ENCODE measurements around the gene ALOX12B. TPM values are rescaled to one million over a fixed set of nuclear protein-coding genes. Genes with fewer than 3 reads are reported as not detected.

ALOX12B gene
- total RNA-seq, 2 donors from 2014 or later: 0.95 to 1.2 TPM

DNA sequence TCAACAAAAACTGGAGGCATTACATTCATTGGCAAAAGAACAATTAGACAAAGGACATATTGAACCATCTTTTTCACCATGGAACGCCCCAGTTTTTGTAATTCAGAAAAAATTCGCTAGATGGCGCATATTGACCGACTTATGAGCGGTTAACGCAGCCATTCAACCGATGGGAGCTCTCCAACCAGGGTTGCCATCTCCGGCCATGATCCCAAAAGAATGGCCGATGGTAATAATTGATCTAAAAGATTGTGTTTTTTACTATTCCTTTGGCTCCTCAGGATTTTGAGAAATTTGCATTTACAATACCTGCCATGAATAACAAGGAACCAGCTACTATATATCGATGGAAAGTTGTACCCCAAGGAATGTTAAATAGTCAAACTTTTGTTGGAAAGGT, 27.2 kb downstream of the ALOX12B start:
- H3K9me3 Mint-ChIP-seq: no peaks in the 10 kb centered on the region
- Histone ChIP-seq H3K4me3 (ENCODE audit: low read length) (no peak overlapping the region), H3K9ac (ENCODE audit: extremely low read depth, low read length, poor library complexity, severe bottlenecking) (no peak overlapping the region), H3K4me1 (ENCODE audit: control insufficient read depth, insufficient read depth, low read length) (peaks cover 7% of the 10 kb centered on the region), H3K27me3 (ENCODE audit: control insufficient read depth, insufficient read depth, low read length, poor library complexity, severe bottlenecking) (peaks cover 30% of the 10 kb centered on the region), H3K27ac (ENCODE audit: low read depth, low read length) (no peak overlapping the region), H3K36me3 (ENCODE audit: control insufficient read depth, insufficient read depth, low read length) (no peaks in the 10 kb centered on the region), H3K9me3 (ENCODE audit: control insufficient read depth, low read length) (no peaks in the 10 kb centered on the region)
- peak; percentile 90 for DNase-seq
- TF ChIP-seq, protein P1, sequence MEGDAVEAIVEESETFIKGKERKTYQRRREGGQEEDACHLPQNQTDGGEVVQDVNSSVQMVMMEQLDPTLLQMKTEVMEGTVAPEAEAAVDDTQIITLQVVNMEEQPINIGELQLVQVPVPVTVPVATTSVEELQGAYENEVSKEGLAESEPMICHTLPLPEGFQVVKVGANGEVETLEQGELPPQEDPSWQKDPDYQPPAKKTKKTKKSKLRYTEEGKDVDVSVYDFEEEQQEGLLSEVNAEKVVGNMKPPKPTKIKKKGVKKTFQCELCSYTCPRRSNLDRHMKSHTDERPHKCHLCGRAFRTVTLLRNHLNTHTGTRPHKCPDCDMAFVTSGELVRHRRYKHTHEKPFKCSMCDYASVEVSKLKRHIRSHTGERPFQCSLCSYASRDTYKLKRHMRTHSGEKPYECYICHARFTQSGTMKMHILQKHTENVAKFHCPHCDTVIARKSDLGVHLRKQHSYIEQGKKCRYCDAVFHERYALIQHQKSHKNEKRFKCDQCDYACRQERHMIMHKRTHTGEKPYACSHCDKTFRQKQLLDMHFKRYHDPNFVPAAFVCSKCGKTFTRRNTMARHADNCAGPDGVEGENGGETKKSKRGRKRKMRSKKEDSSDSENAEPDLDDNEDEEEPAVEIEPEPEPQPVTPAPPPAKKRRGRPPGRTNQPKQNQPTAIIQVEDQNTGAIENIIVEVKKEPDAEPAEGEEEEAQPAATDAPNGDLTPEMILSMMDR (conservative IDR thresholded peaks at IDR 0.05): peak; percentile 86
- H3K36me3 Mint-ChIP-seq (ENCODE audit: low read depth): no peaks in the 10 kb centered on the region
- WGBS, 2 experiments (ENCODE audit: insufficient coverage in 1 of 2, insufficient read length in 1 of 2): 13 to 17% methylated on average over 10 of the region's 10 CpGs
- H3K4me3 Mint-ChIP-seq: no peak overlapping the region
- peaks cover 39% of the 10 kb centered on the region for H3K27me3 Mint-ChIP-seq (ENCODE audit: insufficient read depth)
- no peak overlapping the region for H3K27ac Mint-ChIP-seq
- H3K4me1 Mint-ChIP-seq: peaks cover 45% of the 10 kb centered on the region

DNA sequence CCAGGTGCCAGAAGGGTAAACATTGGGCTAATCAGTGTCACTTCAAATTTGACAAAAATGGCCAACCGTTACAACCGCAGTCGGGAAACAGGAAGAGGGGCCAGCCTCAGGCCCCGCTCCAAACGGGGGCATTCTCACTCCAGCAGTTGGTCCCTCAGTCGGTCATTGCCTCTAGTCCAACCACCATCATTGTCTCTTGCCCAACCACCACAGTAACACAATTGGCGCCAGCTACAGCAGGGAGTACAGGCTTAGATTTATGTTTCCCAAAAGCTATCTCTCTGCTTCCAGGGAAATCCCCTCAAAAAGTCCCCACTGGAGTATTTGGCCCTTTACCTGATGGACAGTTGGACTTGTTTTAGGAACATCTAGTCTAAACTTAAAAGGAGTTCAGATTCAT, 28.4 kb downstream of the ALOX12B start:
- Mint-ChIP-seq H3K4me1 (peaks cover 43% of the 10 kb centered on the region), H3K27ac (no peak overlapping the region), H3K36me3 (ENCODE audit: low read depth) (no peaks in the 10 kb centered on the region), H3K4me3 (no peak overlapping the region), H3K27me3 (ENCODE audit: insufficient read depth) (peaks cover 50% of the 10 kb centered on the region), H3K9me3 (no peaks in the 10 kb centered on the region)
- Histone ChIP-seq H3K4me3 (ENCODE audit: low read length) (no peak overlapping the region), H3K27ac (ENCODE audit: low read depth, low read length) (no peak overlapping the region), H3K9me3 (ENCODE audit: control insufficient read depth, low read length) (no peaks in the 10 kb centered on the region), H3K9ac (ENCODE audit: extremely low read depth, low read length, poor library complexity, severe bottlenecking) (no peak overlapping the region), H3K27me3 (ENCODE audit: control insufficient read depth, insufficient read depth, low read length, poor library complexity, severe bottlenecking) (peaks cover 30% of the 10 kb centered on the region), H3K4me1 (ENCODE audit: control insufficient read depth, insufficient read depth, low read length) (peaks cover 7% of the 10 kb centered on the region), H3K36me3 (ENCODE audit: control insufficient read depth, insufficient read depth, low read length) (no peaks in the 10 kb centered on the region)
- TF ChIP-seq, protein P1 (conservative IDR thresholded peaks at IDR 0.05): no peak
- 90% methylated on average over 6 to 7 of the region's 7 CpGs for WGBS, 2 experiments (ENCODE audit: insufficient coverage in 1 of 2, insufficient read length in 1 of 2)
- DNase-seq: no peak

GRCh38 chr17:8057691-8058114, 29.8 kb downstream of the ALOX12B start:
- H3K9ac ChIP-seq (ENCODE audit: extremely low read depth, low read length, poor library complexity, severe bottlenecking): no peak overlapping the region
- H3K4me3 ChIP-seq (ENCODE audit: low read length): no peak overlapping the region
- no peak overlapping the region for H3K27ac ChIP-seq (ENCODE audit: low read depth, low read length)
- peaks cover 21% of the 10 kb centered on the region for H3K27me3 ChIP-seq (ENCODE audit: control insufficient read depth, insufficient read depth, low read length, poor library complexity, severe bottlenecking)
- H3K4me3 Mint-ChIP-seq: no peak overlapping the region
- H3K27me3 Mint-ChIP-seq (ENCODE audit: insufficient read depth): peaks cover 49% of the 10 kb centered on the region
- H3K27ac Mint-ChIP-seq: no peak overlapping the region
- no peaks in the 10 kb centered on the region for H3K9me3 ChIP-seq (ENCODE audit: control insufficient read depth, low read length)
- 18 to 26% methylated on average over 14 of the region's 14 CpGs for WGBS, 2 experiments (ENCODE audit: insufficient coverage in 1 of 2, insufficient read length in 1 of 2)
- H3K4me1 Mint-ChIP-seq: peaks cover 37% of the 10 kb centered on the region
- no peaks in the 10 kb centered on the region for H3K36me3 Mint-ChIP-seq (ENCODE audit: low read depth)
- no peaks in the 10 kb centered on the region for H3K36me3 ChIP-seq (ENCODE audit: control insufficient read depth, insufficient read depth, low read length)
- no peaks in the 10 kb centered on the region for H3K9me3 Mint-ChIP-seq
- TF ChIP-seq, protein P1 (conservative IDR thresholded peaks at IDR 0.05): peak; percentile 84
- H3K4me1 ChIP-seq (ENCODE audit: control insufficient read depth, insufficient read depth, low read length): peaks cover 7% of the 10 kb centered on the region
- peak; percentile 90 for DNase-seq
